HG03575 (cell line): ENCODE data around the gene TFE3.
"Not testable (repeated sequence)": the region's sequence is repeated elsewhere in the genome, so short reads cannot be mapped to it uniquely, and the experiment has no call there.

Source experiments
- ATAC-seq: cut with Tn5 transposase; IDR thresholded peaks from one replicate; pipeline ENCODE4 v1.9.1; 2021; ENCODE audit not compliant: unreplicated experiment, insufficient number of reproducible peaks, low FRiP score; ENCODE audit errors: extremely low read depth

Gene TFE3

DNA sequence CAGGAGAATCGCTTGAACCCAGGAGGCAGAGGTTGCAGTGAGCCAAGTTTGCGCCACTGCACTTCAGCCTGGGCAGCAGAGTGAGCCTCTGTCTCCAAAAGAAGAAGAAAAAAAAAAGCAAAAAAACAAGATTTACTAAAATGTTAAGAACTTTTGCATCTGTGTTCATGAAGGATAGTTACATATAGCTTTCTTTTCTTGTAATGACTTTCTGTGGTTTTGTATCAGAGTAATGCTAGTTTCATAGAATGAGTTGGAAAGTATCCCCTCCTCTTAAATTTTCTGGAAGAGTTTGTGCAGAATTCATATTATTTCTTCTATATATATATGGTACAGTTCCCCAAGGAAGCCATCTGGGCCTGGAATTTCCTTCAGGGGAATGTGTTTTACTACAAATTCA is 24.1 kb downstream of the TFE3 start:
- no peak for ATAC-seq

- ATAC-seq = no peak
Observed at GRCh38 chrX:49003696-49004095, 39.5 kb downstream of the TFE3 start.

DNA sequence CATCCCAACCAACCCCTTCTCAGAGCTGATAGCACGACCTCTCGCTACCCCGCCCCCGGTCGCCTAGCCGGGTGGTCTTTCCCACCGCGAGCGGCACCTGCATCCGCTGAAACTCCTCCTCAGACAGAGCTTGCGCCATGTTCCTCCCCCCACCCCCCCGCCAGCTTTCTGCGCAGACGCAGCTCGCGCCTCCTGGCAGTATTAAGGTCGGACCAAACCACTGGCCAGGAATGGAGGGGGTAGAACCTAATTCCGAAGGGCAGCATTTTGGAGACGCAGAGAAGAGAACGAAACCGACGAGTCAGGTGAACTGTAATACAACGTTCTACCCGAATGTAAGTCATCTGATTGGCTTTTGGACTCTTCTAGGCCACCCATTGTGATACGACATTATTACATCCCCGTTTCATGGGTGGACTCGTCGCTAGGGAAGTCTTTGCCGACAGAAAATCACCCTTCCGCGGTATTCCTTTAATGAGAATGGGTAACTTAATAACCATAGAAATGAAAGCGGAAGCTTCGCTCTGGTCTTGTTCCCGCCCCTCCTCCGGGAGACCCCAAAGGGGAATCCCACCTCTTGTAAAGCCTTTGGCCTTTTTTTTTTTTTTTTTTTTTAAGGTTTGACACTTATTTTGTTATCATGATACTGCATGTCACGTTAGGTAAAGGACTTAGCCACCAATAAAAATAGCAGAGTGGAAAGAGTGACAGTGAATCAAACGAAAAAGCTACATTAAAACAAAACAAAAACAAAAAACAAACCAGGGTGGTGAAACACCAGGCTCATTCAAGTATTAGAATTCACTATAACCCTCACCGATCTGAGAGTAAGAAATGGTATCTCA is 40.8 kb downstream of the TFE3 start, which contains the start of gene GRIPAP1:
GRIPAP1 (minus strand) TSS at position 174 of the 845 bp plus-strand sequence; CDS start at position 139, 35 bp downstream.
- peak; percentile 48 for ATAC-seq

GRCh38 chrX:49001521-49002090 is 41.6 kb downstream of the TFE3 start:
- no peak for ATAC-seq

DNA sequence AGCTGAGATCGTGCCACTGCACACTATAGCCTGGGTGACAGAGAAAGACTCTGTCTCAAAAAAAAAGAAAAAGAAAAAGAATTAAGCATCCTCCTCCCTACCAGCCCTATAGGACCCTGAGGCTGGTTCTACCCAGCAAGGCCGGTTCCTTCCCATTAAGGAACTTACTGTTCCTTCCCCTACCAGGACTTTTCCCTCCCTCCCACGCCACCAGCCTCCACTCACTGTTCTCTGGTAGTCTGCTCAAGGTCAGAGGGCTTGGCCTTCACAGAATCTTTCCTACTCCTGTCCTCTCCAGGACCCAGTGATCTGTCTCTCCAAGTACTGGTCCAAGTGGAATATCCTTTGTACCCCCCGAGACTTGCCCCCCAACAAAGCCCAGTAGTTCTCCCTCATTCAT is 42.5 kb downstream of the TFE3 start:
- ATAC-seq = no peak

DNA sequence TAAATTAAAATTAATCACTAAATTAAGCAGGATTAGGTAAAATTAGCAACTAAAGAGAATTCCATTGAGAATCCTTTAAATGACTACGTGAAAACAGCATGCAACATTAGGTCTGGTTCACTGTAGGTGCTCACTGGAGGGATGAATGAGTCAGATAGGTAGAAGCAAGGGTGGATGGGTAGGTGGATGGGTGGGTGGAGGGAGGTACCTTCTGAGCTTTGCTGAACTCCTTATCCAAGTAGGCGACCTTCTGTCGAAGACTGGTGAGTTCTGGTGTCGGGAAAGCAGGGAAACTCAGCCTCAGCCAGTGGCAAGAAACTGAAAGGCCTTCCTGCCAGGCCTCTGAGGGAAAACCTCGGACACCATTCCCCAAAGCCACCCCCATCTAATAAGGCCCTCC is 44.1 kb downstream of the TFE3 start:
- ATAC-seq = no peak

DNA sequence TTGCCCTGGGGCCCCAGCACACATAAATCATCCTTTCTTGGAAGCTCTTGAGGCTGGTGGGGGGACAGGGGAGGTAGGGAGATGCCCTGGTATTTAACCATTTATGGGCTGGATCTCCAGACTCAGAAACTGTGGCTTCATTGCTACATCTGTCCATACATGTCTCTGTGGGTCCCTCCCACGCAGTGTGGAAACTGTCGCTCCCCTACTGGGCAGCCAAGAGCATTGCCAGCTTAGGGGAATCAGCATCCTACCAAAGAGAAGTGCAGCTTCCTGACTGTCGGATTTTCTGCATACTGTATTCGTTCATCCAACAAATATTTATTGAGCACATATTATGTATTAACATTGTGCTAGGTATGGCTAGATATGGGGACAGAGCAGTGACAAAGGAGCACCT is 44.8 kb downstream of the TFE3 start:
- no peak for ATAC-seq

GRCh38 chrX:48997865-48998264 is 45.3 kb downstream of the TFE3 start:
- ATAC-seq = no peak

DNA sequence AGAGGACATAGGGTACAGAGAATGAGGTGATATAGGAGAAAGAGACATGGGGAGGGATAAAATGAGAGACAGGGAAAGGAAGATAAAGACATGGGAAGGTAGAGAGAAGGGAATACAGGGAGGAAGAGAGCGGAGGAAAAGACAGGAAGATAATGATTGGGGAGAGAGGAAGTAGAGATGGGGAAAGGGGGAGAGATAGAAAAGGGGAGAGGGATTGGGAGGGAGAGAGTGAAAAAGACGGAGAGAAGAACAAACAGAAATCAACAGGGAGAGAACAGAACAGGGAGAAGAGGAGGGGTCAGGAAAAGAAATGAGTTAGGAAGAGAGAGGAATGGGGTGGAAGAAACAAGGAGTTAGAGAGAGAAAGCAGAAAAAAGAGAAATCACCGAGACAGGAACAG is 45.7 kb downstream of the TFE3 start:
- no peak for ATAC-seq

DNA sequence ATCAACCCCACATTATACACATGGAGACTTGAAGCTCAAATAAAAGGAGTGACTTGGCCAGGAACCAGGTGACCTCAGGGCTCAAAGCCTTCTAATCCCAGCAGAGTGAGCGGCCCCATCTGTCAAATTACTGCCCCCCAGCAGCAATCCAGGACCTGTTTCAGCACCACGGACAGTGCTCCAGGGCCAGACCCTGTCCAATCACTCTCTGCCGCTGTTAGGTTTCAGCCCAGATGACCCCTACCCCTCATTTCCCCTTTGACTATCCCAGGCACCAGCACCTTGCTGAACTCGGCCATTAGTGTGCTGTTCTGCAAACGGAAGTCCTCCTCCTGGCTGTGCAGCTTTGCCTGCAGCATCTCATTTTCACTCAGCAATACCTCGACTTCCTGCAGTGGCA is 46.2 kb downstream of the TFE3 start:
- ATAC-seq = no peak

DNA sequence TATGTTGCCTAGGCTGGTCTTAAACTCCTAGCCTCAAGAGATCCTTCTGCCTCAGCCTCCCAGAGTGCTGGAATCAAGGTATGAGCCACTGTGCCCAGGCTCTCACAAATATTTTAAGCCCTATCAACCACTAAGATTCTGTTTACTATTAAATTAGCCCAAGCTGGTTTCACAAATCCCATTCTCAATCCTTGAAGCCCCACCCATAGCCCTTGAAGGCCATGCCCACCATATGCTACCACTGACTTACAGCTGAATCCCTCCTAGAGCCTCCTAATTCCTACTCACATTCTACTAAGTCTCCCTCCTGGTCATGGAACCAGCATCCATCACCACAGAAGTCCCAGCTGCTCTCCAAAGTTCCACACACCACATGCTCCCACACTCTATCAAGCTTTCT is 50.8 kb downstream of the TFE3 start:
- ATAC-seq = no peak

- no peak for ATAC-seq
Observed at GRCh38 chrX:48989483-48989882, 53.7 kb downstream of the TFE3 start.

DNA sequence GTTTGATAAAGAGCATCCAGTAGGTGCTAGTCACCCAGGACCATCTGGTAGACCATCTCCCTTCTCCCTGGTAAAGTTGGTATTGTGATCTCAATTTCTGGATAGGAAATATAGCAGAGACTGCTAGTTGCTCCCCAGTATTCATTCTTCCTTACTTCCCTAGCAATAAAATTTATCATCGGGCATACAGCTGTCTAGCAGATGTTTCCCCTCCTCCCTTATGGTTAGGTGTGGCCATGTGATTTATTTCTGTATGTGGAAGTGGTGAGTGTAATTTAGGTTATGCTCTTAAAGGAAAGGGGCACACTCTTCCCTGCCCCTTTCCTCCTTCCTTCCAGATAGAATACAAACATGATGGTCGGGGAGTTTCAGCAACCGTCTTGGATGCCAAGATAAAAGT is 59.3 kb downstream of the TFE3 start:
- ATAC-seq = no peak

- ATAC-seq = no peak
Observed at GRCh38 chrX:48983081-48983480, 60.1 kb downstream of the TFE3 start.

- ATAC-seq = no peak
Observed at GRCh38 chrX:48981178-48981577, 62.0 kb downstream of the TFE3 start.

DNA sequence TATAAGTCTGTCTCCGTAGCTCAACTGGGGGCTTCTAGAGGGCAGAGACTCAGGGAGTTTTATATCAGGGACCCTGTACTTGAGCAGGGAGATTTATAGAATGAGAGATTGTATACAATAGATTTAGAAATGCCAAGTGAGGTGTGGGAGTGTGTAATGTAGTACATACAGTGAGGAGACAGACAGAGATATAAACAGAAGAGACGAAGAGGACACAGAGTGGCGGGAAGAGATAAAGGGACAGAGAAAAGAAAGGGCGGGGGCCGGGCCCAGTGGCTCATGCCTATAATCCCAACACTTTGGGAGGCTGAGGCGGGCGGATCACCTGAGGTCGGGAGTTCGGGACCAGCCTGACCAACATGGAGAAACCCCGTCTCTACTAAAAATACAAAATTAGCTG is 62.8 kb downstream of the TFE3 start:
- not testable (repeated sequence) for ATAC-seq
